Stimulated activated CD8-positive, alpha-beta memory T cell treated with anti-CD3 and anti-CD28 coated beads, Interleukin-12 subunit alpha, Interleukin-12 subunit beta, amount 100 ng/mL, for 24 hours (primary cell): Measurements from ENCODE around the gene OXCT1.
"Not testable (repeated sequence)": the region's sequence is repeated elsewhere in the genome, so short reads cannot be mapped to it uniquely, and the experiment has no call there.

Source experiments
- DNase-seq: peaks from one replicate; pipeline ENCODE4 v3.0.0-alpha.2; 2020; ENCODE audit errors: extremely low read depth

Gene OXCT1

GRCh38 chr5:41827792-41828191 lies 42.4 kb downstream of the OXCT1 start:
- DNase-seq, result no peak

- DNase-seq, result no peak
Measured at GRCh38 chr5:41822036-41822435, 48.2 kb downstream of the OXCT1 start.

GRCh38 chr5:41821051-41821450 lies 49.2 kb downstream of the OXCT1 start:
- DNase-seq, result no peak

DNA sequence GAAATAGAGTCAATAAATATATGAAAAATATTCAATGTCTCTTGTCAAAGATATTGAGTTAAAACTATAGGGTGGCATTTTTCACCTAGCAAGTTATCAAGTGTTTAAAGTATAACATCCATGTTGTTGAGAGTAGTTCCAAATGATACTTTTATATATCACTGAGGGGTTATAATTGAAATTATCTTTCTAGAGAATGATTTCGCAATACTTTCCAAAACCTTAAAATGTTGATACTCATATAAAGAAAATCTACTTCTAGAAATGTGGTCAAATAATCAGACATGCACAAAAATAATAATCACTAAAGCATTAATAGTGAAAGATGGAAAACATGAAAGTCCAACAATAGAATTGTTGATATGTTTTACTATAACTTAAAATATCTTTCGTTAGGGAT lies 50.1 kb downstream of the OXCT1 start:
- DNase-seq, result no peak

DNA sequence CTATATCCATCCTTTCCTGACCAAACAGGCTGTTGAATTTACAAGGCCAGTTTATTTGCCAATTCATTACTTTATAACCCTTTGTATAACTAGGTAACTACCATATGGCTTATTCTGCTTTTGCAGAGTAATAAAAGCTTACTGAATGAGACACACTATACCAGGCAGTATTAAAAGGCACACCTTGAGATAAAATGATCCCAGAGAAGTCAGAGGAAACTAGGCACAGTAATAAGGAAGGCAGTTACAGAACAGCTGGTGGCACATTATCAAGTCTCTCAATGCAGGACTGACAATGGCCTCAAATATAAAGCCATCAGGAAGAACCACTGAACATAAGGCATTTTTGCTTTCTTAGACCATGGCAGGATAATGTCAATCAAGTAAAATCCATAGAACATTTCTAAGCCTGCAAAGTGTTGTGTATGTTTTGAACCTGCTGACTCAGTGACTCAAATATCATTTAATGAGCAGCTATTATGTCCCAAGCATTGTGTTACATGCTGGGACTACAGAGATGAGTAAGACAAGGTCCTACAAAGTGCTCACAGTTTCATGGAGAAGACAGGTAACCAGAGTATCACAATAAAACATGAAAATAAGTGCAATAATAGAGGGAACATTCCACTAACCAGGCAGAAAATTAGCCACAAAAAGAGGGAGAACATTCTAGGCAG lies 52.5 kb downstream of the OXCT1 start:
- DNase-seq, result no peak

DNA sequence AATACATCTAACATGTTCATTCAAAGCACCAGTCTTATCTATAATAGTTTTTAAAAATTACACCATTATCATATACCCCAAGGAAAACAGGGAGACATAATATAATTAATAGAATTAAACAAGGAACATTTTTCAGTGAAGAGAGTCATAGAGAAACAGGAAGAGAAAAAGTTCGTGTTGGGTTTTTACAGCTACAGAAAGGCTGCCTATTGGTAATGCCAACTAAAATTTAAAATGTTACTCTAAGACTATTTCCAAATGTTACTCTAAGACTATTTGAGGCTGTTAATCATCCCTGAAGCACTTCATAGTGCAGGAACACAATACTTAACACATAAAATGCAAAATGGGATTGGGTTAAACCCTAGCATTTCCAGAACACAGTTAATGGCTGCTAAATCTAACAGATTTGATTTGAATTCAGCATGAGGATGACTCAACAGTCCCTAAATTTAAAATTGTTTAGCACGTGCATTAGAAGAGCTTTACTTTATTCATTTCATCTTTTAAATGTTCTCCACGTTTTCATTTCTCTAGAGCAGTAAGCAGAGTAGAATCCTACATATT lies 54.5 kb downstream of the OXCT1 start:
- DNase-seq, result no peak

- no peak for DNase-seq
Measured at GRCh38 chr5:41815261-41815660, 55.0 kb downstream of the OXCT1 start.

- DNase-seq, result not testable (repeated sequence)
Measured at GRCh38 chr5:41814306-41814705, 55.9 kb downstream of the OXCT1 start.

GRCh38 chr5:41812156-41812555 lies 58.1 kb downstream of the OXCT1 start:
- DNase-seq, result no peak

GRCh38 chr5:41809128-41809527 lies 61.1 kb downstream of the OXCT1 start:
- DNase-seq, result no peak

- no peak for DNase-seq
Measured at GRCh38 chr5:41808294-41808693, 61.9 kb downstream of the OXCT1 start.

- DNase-seq, result no peak
Measured at GRCh38 chr5:41797662-41798061, 72.6 kb downstream of the OXCT1 start.

DNA sequence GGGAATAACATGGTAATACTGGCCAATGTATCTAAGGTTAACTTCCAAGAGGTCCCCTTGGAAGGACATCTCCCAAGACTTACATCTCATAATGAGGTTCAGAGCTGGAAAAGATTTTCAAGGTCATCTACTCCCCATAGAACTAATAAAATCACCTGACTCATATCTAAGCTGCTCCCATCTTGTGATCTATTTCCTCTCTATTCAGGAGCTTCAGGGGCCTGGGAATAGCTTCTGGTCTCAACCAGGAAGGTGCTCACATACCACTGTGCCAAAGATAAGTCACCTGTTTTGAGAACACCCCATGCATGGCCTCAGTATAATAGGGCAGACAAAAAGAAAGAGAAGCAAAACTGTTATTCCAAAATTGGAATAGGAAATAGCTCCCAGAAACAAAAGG lies 74.2 kb downstream of the OXCT1 start:
- no peak for DNase-seq

GRCh38 chr5:41795125-41795524 lies 75.1 kb downstream of the OXCT1 start:
- DNase-seq, result no peak

GRCh38 chr5:41794471-41794870 lies 75.8 kb downstream of the OXCT1 start:
- DNase-seq, result no peak

DNA sequence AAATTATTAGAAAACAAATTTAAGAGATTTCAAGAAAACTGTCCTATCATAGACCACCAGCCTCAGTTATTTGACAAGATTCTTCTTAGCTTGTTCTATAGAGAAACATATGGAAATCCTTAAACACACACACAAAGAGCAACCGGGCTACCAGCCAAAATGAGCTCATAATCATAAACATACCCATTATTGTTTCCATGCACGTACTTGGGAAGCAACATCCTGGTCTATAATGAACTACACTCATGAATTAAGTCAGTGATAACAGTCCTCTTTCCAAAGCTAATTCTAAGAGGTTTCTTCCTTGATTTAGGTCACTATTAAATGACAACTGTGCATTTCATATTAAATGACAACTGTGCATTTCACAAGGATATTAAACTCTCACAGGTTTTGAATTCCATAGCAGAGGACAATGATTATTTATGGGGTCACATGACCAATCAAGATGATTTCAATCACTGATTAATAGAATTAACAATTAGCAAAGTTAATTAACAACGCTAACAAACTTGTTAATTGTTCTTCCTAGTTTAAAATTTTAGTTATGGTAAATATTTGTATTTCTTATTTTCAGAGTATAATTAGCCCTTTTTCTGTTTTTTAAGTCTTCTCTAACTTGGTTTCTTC lies 77.0 kb downstream of the OXCT1 start:
- no peak for DNase-seq

DNA sequence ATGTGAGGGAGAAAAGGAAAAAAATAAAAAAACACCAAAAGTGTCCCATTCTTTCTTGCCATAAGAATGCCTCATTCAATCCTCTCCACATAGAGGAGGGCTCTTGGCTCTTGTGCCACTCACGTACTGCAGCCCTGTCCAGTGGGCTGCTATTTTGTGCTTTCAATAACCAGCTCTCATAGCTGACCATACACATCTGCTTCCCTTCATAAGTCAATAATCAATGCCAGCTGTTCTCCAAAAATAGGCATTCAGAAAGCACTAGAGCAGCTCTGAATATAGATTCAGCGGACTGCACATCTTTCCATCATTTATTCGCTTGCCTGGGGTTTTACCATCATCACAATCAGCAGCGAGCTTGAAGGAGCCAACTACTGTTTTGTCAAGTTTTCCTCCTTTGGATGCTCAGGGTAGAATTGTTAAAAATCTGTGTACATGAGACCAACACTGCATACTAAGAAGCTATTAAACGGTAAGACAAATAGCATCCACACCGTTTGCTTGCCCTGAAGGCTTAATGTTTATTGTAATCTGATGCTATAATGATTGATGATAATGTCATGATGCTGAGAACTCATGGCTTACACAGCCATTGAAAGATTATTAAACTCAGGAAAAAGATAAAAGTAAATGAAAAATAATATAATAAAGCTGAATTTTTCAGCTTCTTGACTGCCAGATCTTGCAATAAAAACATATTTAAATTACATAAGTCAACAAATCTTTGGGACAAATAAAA lies 80.0 kb downstream of the OXCT1 start:
- no peak for DNase-seq

DNA sequence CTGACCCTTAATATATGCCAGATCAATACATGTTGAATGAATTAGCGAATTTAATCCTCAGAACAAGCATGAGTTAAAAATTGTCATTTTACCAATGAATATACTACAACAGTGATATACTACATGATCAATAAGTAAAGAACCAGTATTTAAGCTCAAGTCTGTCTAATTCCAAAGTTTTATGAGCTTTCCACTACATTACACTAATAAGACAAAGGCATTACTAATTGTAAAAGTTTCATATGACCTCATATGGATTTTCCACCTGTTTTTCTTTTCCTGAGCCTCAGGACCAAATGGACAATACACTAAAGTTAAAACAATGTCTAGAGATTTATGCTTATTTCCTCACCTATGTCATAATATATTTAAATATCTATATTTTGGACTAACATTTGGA lies 80.8 kb downstream of the OXCT1 start:
- DNase-seq, result no peak

GRCh38 chr5:41788941-41789368 lies 81.3 kb downstream of the OXCT1 start:
- no peak for DNase-seq

GRCh38 chr5:41787265-41787664 lies 83.0 kb downstream of the OXCT1 start:
- no peak for DNase-seq

- DNase-seq, result no peak
Measured at GRCh38 chr5:41785061-41785460, 85.2 kb downstream of the OXCT1 start.

DNA sequence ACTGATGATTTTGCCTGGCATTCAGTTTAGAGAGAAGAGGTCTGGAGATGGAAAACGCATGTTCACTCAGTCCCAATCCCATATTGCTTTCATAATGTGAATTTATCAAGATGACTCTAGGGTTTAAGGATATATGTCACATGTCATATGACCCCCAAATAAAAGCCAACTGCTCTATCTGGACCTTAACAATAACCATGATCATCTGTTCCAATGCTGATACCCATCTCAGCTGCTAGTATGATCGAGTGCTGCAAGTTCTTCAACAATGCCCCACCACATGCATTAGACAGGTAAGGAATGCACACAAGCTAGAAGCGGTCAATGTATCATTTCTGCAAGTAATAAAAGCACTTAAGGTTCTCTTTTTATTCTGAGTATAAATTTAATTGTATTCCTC lies 91.8 kb downstream of the OXCT1 start:
- no peak for DNase-seq

GRCh38 chr5:41776435-41776834 lies 93.8 kb downstream of the OXCT1 start:
- DNase-seq, result no peak
